Measurements from ENCODE around the gene SH3RF3.

The SH3RF3 gene

DNA sequence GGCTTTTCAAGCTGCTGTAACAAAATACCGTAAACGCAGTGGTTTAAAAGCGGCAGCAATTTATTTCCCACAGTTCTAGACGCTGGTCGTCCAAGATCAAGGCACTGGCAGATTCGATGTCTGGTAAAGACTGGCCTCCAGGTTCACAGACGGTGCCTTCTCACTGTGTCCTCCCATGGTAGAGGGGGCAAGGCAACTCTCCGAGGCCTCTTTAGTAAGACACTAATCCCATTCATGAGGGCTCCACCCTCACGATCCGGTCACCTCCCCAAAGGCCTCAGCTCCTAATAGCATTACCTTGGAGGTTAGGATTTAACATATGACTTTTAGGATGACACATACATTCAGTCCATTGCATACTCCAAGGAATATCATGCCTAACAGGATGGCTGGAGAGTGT lies 117.2 kb downstream of the SH3RF3 start:
- no peak for DNase-seq

DNA sequence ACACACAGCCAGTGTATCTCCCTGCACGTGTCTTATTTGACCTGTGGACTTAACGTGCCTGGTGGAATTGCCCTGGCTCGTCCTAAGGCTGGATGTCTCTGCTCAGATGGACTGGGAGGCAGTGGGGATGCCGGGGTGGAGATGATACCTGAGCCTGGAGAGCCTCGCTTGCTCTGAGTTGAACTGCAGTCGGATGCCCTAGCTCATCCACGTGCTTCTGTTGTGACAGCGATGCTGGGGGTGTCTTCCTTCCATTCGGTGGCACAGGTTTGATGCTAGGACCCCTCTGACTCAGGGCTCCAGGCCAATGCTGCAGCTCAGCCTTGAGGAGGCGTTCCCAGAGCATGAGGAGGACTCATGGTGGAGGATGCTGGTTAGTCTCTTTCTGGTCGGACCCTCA lies 117.6 kb downstream of the SH3RF3 start:
- DNase-seq = no peak

DNA sequence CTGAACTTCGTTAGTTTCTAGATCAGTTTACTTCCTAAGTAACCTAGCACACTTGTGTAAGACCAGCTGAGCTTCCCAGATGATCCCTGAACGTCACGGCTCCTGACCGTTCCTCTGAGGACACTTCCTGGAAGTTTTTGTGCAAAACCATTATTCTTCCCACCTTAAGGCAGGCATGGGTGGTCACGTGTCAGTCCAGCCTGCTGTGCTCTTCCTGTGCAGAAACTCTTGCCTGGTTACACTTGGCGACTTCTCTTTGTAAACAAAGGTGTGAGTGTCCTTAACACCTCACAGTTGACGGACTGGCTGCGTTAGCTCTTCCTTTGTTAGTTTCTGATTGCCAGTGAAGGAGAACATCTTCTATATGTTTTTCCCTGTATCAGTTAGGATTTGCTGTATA lies 118.3 kb downstream of the SH3RF3 start:
- DNase-seq = no peak

DNA sequence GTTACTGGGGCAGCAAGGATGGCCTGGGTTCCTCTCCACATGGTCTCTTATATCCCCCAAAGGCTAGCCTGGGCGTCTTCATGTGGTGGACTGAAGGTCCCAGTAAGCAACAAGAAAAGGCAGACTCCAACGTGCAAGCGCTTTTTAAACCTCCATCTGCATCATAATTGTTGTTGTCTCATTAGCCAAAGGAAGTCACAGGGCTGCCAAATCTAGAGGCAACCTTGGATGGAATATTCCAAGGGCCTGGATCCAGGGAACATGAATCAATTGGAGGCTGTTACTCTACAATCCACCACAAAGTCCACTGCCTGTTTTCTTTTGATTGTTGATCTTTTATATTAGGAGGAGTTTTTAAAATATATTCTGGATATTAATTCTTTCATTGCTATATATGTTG lies 118.8 kb downstream of the SH3RF3 start:
- DNase-seq = no peak

DNA sequence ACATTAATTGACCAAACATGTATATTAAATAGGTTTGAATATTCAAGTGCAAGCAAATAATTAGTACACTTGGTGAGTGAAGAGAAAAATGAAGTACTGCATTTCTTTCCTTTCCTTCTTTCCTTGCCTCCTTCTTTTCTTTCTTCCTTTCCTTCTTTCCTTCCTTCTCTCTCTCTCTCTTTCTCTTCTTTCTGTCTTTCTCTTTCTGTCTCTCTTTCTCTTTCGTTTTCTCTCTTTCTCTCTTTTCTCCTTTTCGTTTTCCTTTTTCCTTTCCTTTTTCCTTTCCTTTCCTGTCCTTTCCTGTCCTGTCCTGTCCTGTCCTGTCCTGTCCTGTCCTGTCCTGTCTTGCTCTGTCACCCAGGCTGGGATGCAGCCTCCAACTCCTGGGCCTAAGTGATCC lies 119.6 kb downstream of the SH3RF3 start:
- no peak for DNase-seq

DNA sequence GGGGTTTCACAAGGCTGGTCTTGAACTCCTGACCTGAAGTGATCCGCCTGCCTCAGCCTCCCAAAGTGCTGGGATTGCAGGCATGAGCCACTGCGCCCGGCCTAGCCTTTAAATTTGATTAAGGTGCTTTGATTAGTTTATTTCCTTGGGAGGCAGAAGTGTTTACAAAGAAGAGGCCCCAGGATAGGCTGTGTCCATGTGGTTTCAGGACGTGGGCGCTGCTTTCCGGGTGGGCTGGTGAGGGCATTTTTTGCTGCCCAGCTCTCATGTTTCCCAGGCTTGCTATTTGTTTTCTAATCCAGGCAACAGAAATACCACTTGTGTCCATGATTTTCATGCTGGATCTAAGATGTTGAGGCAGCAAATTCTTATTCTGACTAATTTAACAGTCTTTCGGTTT lies 124.2 kb downstream of the SH3RF3 start:
- no peak for DNase-seq

DNA sequence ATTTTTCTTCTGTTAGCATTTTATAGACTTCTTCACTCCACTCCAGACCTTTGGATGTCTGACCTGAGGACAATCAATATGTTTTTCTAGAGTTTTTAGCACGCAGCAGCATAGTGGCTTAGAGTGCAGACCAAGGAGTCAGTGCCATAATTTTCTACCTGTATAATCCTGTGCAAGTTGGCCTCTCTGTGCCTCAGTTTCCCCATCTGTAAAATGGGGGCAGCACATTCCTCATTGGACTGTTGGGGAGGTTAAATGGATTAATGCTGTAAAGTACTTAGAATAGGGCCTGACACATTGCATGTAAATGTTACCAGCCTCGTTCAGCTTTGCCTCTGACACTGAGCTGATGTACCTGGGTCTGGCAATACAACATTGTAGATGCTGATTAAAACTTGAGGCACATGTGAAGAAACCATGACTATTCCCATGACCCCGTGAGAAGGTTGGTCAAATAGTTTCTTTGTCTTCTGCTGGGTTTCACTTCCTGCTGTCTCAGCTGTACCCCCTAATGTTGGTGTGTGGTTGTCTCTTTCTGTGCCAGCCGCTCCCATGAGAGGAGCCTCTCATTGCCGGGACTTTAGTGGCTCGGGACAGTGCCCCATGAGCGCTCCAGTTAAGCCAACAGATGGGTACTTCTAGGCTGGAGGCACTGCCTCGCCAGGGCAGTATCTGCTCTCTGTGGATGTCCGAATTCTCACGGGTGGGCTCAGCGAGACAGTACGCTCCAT lies 125.3 kb downstream of the SH3RF3 start:
- DNase-seq = no peak

DNA sequence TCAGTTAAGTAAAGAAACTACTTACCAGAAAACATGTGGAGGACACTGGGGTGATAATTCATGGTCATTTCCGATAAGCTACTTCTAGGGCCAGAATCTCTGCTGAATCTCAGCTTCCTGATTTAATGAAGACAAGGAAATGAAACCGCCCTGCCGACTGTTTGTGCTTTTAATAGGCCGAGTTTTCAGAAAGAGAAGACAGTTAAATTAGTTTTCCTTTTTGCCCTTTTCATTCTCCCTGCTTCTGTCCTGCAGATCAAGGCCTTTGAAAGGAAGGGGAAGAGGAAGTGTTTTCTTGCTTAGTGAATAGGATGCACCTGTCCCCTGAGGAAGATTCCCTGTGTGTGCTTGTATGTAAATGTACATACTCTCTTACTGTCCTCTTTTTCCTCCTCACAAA lies 126.6 kb downstream of the SH3RF3 start:
- DNase-seq = no peak

DNA sequence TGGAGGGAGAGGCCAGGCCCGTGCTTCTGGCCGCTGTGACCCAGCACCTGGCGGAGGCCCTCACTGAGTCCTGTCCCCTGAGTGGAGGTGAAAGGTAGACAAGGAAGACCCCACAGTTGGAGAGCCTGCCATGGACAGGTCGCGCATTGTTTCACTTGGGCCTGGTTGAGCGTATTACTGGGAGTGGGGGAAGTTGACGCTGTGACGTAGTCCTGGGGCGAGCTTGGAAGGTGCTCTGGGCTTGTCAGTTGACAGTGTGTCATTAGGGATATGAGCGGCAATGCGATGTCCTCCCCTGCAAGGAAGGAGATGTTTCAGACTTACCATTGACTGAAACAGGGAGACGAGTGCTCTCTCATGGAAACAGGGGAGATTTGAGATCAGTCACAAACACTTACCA lies 127.1 kb downstream of the SH3RF3 start:
- no peak for DNase-seq

DNA sequence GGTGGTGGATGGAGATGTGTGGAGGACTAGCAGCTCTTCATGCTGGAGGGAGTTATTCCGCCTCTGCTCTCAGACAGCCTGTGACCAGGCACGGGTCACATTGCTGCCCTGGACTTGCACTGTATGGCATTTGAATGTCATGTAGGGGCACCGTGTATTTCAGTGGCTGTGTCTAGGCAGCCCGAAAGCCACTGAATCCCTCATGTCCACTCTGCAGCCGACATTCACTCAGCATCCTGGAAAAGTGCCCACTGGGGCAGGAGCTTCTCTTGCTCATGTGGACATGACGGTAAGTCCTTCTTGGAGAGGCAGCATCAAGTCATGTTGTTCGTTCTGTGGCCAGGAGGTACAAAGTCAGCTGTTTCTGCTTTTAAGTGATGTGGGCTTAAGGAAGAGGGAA lies 127.9 kb downstream of the SH3RF3 start:
- no peak for DNase-seq

DNA sequence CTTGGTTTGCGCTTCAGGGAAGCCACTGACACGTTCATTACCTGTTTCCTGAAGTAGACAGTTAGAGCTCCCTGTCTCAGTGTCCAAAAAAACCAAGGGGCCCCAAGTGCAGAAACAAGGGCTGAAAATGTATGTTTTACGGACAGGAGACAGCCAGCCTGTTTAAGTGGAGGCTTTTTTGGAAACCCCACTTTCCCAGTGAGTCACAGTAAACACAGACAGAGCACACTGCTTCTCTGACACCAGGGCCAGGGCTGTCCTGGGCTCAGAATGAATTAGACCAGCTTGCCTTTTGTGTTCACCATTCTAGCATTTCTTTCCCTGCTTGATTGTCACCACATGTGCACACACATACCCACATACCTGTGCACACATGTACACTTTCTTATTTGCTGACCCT lies 128.6 kb downstream of the SH3RF3 start:
- no peak for DNase-seq

DNA sequence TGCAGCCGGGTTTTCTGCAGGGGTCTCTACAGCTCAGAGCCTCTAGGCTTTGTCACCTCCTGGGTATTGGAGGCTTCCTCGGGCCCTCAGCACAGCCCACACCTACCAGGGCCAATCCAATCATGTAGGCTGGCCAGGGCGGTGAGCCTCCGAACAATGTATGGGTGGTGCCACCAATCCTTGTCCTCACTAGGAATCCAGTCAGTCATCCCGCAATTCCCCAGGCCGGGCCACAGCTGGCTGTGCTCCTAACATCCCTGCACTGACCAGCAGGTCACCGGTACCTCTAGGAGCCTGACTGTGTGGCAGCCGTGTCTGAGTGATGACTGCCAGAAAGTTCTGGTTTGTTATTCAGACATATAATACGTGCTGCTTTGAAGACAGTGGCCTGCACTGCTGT lies 129.4 kb downstream of the SH3RF3 start:
- no peak for DNase-seq

DNA sequence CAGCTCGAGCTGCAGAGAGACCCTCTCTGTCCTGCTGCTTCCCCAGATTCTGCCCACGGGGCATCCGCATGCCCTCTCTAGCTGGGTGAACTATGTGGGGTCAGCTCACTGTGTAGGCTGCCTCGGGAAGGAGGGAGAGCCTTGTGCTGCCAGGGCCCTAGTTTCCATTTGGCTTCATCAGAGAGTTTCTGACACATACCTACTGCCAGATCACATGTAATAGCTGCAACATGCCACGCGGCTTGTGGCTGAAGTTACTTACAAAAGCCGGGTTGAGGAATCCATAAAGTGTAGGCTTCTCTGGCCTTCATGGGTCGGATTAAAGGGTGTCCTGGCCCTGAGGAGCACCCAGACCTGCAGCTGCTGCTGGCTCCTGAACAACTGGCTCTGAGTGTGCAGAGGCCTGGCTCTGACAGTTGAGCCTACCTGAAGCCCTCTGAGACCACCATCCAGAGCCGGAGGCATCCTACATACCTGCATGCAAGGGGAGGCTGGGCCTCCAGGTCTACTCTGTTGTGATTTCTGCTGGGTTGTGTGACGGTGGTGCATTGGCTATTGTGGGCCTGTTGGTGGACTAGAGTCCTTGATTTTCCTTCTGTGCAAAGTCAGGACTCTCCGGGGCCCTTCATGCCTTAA lies 130.0 kb downstream of the SH3RF3 start:
- DNase-seq = no peak

DNA sequence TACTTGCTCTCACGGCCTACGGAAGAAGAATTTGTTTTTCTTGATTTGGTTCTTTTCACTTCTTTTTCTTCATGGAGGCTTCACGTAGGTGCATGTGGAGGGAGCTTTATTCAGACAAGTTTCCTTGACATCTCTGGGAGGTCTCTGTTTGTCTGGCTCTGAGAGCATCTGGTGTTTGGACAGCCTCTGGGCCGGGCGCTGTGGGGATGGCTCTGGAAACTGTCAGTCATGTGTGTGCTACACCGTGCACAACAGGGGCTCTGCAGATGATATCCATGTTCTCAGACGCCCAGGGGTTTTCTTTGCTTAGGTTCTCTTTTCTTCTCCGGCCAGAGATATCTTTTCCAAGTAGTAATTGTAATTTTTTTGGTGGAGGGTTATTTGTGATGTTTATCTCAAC lies 130.7 kb downstream of the SH3RF3 start:
- no peak for DNase-seq

DNA sequence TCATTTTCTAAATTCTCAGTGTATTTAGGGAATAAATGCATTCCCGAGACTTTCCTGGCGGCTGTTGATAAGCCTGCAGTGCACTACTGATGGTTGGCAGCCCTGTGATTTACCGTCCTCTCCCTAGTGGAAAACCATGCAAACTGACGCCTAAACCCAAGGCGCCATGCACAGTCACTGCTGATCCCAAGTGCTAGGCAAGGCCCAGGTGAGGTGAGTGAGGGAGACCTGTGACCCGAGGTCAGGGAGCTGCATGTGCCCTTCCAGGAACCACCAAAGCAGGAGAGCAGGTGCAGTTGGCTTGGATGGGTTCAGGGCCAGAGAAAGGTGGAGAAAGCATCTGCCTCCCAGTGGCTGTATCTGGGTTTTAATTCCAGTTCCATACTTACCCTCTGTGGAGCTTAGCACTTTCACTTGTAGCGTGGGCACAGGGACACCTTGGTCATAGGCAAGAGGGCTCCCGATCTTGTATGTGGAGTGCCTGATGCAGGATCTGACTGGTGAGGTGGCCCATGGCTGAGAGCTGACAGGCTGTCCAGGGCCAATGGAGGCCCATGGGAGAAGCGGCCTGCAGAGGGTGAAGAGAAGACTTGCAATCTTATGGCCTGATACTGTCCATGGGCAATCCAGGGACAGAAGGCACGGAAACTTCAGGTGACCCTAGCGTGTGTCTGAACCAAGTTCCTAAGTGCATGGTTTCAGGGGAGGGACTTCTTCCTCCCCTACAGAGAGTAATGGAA lies 131.3 kb downstream of the SH3RF3 start:
- no peak for DNase-seq

DNA sequence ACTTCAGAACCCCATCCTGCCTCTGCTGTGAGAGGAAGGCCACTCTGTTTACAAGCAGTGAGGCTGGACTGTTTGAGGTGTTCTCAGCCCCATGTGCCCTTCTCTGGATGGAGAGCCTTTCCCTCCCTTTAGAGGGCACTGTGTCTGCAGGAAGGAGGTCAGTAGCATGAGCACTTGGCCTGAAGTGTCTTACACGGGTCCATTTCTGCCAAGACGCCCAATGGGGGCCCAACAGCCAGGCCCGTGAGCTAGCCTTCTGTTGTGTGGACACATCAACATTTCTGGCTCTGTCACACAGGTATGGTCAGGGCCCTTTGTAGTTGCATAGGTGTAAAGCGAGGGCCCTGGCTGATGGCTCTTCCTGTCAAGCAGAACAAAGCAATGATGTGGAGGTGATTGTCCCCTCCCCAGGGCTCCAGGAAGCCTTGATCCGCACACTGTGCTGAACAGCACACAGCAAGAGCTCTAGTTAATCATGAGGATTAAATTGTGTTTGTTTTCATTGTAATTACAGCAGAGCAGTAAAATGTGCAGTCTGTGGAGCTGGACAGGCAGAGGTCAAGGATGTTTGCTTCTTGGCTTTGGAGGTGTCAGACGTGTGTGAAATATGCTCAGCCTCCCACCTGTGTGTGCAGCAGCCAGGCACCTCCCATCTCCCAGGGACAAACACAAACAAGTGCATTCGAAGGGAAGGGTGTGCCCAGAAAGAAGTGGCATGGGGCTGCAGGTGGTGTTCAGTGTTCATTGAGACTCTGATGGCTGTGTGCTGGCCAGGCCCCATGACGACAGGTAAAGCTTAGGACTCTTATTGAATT lies 132.1 kb downstream of the SH3RF3 start:
- no peak for DNase-seq

DNA sequence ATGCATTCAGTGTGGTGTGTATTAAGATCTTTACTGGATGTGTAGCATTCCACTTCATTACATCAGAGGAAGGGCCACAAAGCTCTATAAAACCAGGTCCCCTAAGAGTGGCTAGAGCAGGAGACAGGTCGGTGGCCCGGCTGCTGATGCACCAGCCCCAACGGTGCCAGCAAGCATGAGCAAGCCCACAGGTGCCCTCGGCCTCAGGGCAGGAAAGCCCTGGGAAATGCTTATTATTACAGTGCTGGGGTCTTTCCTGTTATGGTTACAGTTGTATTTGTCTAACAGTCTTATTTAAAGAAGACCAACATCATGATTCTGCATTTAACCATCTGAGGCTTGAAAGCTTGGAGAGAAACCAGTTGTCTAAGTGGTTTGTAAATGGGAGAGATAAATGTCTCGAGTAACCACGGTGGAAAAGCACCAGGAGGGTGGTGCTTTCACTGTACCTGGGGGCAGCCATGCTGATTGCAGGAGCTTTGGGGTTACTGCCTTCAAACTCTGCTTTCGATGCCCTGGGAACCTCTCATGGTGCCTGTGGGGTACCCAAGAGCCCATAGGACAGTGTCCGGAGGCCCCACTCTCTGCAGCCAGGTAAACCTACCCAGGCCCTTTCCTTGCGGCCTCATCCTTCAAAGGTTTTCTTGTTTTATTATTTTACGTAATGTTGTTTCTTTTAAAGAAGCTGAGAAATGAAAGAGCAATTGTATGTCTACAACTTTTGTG lies 133.1 kb downstream of the SH3RF3 start:
- DNase-seq = no peak

DNA sequence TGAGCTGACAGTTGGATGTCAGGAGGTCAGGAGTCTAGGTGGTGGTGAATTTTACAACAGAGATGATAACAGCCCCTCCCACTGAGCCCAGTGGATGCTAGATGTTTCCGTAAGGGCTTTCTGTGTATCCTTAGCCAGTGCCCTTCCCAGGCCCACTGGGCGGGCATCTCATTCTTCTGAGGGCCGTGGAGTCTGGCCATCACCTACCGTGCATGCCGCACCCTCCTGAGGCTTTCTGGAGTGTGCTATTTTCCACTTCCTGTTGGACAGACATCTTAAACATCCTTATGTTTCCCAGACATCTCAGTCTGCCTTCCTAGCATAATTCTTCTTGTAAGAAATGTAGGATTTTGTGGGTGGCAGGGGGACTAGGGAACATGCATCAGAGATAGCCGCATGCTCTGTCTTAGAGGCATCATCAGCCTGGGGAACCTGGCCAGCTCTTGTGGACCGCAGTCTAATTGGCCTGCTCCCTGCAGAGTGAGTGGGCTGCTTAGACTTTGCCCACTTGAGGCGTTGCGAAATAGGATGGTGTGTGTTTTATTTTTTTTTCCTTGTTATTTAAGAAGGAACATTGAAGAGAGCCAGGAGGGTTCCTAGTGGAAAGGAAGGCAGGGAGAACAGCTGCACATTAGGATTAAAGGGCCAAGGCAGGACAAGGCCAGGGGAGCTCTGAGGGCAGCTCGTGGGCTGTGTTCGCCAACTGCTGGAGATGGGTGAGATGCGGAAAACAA lies 135.8 kb downstream of the SH3RF3 start:
- DNase-seq = no peak

DNA sequence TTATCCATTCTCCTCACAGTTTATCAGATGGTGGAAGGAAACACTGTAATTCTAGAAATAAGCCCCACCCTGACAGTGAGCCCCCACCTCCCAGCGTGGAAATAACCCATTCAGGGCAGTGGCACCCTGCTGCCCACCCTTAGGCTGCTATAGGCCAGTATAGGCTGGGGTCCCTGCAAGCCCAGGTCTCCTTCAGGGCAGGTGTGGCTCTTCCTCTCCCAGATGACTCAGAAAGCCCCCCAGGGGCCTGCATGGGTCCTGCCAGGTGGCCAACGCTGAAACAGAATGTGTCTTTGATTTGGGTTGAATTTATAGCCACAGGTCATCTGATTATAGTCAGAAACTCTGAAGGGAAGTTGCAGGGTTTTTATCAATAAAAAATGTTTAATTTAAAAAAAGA lies 136.4 kb downstream of the SH3RF3 start:
- no peak for DNase-seq

DNA sequence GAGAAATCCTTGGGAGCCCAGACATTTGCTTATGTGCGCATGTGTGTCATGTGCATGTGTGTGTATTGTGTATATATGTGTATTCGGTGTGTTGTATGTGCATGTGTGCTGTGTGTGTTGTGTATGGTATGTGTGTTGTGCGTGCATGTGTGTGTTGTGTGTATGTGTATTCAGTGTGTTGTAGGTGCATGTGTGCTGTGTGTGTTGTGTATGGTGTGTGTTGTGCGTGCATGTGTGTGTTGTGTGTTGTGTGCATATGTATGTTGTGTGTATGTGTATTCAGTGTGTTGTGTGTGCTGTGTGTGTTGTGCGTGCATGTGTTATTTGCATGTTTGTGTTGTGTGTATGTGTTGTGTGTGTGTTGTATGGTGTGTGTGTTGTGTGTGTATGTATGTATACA lies 136.9 kb downstream of the SH3RF3 start:
- DNase-seq = no peak

DNA sequence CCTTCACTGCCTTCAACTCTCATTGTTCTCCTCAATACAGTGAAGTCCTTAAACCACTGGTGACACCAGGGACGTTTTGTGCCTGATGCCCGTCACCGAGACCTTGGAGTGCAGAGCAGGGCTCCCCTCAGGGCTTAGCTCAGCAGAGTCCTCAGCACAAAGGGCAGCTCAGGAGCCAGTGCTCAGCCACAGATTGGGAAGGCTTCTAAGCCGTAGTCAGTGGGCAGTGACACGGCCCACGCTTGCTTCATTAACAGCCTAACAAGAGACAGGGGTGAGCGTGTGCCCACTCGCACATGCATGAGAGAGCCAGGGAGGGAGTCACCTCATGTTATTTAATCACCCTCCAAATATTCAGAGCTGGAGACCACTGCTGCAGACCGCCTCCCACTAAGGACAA lies 137.5 kb downstream of the SH3RF3 start:
- no peak for DNase-seq

All from DMS 273 treated with DMSO at 0.1 percent for 48 hours (cell line).